DOHH2 (cell line): ENCODE results near the gene ZSWIM6.

Experiments used
- EZH2phosphoT487 ChIP-seq: fragments of 200-600 bp; sonication (generic); IDR thresholded peaks from 2 replicates; pipeline ENCODE4 v1.6.1; 2017; ENCODE audit warnings: borderline replicate concordance, mild to moderate bottlenecking, antibody characterized with exemption, low read length, moderate library complexity, mixed read lengths
- TF ChIP-seq, protein P1 (sequence below): fragments of 200-600 bp; sonication (generic); IDR thresholded peaks from one replicate; pipeline ENCODE4 v1.5.1; 2014; ENCODE audit warnings: antibody characterized with exemption, mild to moderate bottlenecking, low read depth, low read length; ENCODE audit not compliant: poor library complexity, severe bottlenecking

DNA sequence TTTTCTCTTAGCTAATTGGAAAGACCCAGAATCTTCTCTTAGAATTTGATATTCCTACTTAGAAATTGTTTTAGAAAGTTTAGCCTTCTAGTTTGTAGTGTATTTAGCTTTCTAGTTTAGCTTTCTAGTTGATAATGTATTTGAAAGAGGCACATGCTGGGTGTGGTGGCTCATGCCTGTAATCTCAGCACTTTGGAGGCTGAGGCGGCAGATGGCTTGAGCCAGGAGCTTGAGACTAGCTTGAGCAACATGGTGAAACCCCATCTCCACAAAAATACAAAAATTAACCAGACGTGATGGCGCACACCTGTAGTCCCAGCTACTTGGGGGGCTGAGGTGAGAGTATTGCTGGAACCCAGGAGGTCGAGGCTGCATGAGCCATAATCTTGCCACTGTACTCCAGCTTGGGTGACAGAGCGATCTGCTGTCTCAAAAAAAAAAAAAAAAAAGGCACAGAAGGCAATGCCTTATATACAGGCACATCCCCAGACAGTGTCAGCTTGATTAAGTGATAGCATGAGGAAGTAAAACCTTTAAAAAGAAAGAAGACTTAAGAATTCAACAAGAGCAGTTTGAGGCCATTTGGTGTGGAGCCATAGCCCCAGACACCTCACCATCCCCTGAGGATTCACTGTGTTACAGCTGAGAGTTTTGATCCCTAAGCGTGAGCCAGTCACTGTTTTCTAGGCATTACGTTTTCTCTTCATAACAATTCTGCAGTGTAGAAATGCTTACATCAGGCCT, 34.6 kb downstream of the ZSWIM6 start:
- TF ChIP-seq, protein P1, sequence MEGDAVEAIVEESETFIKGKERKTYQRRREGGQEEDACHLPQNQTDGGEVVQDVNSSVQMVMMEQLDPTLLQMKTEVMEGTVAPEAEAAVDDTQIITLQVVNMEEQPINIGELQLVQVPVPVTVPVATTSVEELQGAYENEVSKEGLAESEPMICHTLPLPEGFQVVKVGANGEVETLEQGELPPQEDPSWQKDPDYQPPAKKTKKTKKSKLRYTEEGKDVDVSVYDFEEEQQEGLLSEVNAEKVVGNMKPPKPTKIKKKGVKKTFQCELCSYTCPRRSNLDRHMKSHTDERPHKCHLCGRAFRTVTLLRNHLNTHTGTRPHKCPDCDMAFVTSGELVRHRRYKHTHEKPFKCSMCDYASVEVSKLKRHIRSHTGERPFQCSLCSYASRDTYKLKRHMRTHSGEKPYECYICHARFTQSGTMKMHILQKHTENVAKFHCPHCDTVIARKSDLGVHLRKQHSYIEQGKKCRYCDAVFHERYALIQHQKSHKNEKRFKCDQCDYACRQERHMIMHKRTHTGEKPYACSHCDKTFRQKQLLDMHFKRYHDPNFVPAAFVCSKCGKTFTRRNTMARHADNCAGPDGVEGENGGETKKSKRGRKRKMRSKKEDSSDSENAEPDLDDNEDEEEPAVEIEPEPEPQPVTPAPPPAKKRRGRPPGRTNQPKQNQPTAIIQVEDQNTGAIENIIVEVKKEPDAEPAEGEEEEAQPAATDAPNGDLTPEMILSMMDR = no peak
- TF ChIP-seq EZH2phosphoT487 = no peak
